ENCODE results near the gene GRIK2. TPM values are rescaled to one million over a fixed set of nuclear protein-coding genes. Genes with fewer than 3 reads are reported as not detected.

The GRIK2 gene
- polyA plus RNA-seq, 1 donor, result 3.3 TPM

GRCh38 chr6:101400326-101401135, 7.0 kb downstream of the GRIK2 start:
- no CpG with 5 or more reads among the region's 10 CpGs for WGBS (ENCODE audit: insufficient coverage, low lambda C conversion rate)
- Histone ChIP-seq H3K36me3 (ENCODE audit: control insufficient read depth, insufficient read depth, low read length) (no peaks in the 10 kb centered on the region), H3K4me3 (ENCODE audit: low read length) (no peak overlapping the region), H3K4me1 (ENCODE audit: control insufficient read depth, insufficient read depth, low read length) (no peaks in the 10 kb centered on the region), H3K9me3 (ENCODE audit: control insufficient read depth, low read depth, low read length) (peaks cover 2% of the 10 kb centered on the region), H3K27me3 (ENCODE audit: control insufficient read depth, insufficient read depth, low read length) (peaks cover 66% of the 10 kb centered on the region), H3K27ac (ENCODE audit: low read length) (no peak overlapping the region)
- DNase-seq, result no peak

- Histone ChIP-seq H3K36me3 (ENCODE audit: control insufficient read depth, insufficient read depth, low read length) (no peaks in the 10 kb centered on the region), H3K4me3 (ENCODE audit: low read length) (no peak overlapping the region), H3K4me1 (ENCODE audit: control insufficient read depth, insufficient read depth, low read length) (no peaks in the 10 kb centered on the region), H3K27me3 (ENCODE audit: control insufficient read depth, insufficient read depth, low read length) (peaks cover 66% of the 10 kb centered on the region), H3K27ac (ENCODE audit: low read length) (no peak overlapping the region), H3K9me3 (ENCODE audit: control insufficient read depth, low read depth, low read length) (peaks cover 2% of the 10 kb centered on the region)
- WGBS (ENCODE audit: insufficient coverage, low lambda C conversion rate), result 0% methylated on average over 1 of the region's 10 CpGs
- DNase-seq, result no peak
Measured at GRCh38 chr6:101401171-101401570, 7.7 kb downstream of the GRIK2 start.

GRCh38 chr6:101401792-101402621, 8.5 kb downstream of the GRIK2 start:
- no peaks in the 10 kb centered on the region for H3K36me3 ChIP-seq (ENCODE audit: control insufficient read depth, insufficient read depth, low read length)
- H3K27ac ChIP-seq (ENCODE audit: low read length), result no peak overlapping the region
- WGBS (ENCODE audit: insufficient coverage, low lambda C conversion rate), result 0% methylated on average over 3 of the region's 50 CpGs
- H3K4me1 ChIP-seq (ENCODE audit: control insufficient read depth, insufficient read depth, low read length), result no peaks in the 10 kb centered on the region
- H3K27me3 ChIP-seq (ENCODE audit: control insufficient read depth, insufficient read depth, low read length), result peaks cover 66% of the 10 kb centered on the region
- peaks cover 2% of the 10 kb centered on the region for H3K9me3 ChIP-seq (ENCODE audit: control insufficient read depth, low read depth, low read length)
- H3K4me3 ChIP-seq (ENCODE audit: low read length), result peak overlapping the region; percentile 15
- peak in 1 of 2 donors; percentile 12 for DNase-seq

- peak overlapping the region; percentile 15 for H3K4me3 ChIP-seq (ENCODE audit: low read length)
Measured at GRCh38 chr6:101402622-101403031, 9.1 kb downstream of the GRIK2 start.

GRCh38 chr6:101403216-101403945, 9.9 kb downstream of the GRIK2 start:
- Histone ChIP-seq H3K4me3 (ENCODE audit: low read length) (no peak overlapping the region), H3K36me3 (ENCODE audit: control insufficient read depth, insufficient read depth, low read length) (no peaks in the 10 kb centered on the region), H3K9me3 (ENCODE audit: control insufficient read depth, low read depth, low read length) (peaks cover 2% of the 10 kb centered on the region), H3K27ac (ENCODE audit: low read length) (no peak overlapping the region), H3K27me3 (ENCODE audit: control insufficient read depth, insufficient read depth, low read length) (peaks cover 63% of the 10 kb centered on the region), H3K4me1 (ENCODE audit: control insufficient read depth, insufficient read depth, low read length) (no peaks in the 10 kb centered on the region)
- no peak for DNase-seq
- WGBS (ENCODE audit: insufficient coverage, low lambda C conversion rate), result no CpG with 5 or more reads among the region's 16 CpGs

More at GRCh38 chr6:101402622-101403031, 9.1 kb downstream of the GRIK2 start:
- no peak overlapping the region for H3K27ac ChIP-seq (ENCODE audit: low read length)
- peaks cover 2% of the 10 kb centered on the region for H3K9me3 ChIP-seq (ENCODE audit: control insufficient read depth, low read depth, low read length)
- no CpG with 5 or more reads among the region's 28 CpGs for WGBS (ENCODE audit: insufficient coverage, low lambda C conversion rate)
- DNase-seq, result no peak
- no peaks in the 10 kb centered on the region for H3K36me3 ChIP-seq (ENCODE audit: control insufficient read depth, insufficient read depth, low read length)
- H3K4me1 ChIP-seq (ENCODE audit: control insufficient read depth, insufficient read depth, low read length), result no peaks in the 10 kb centered on the region
- H3K27me3 ChIP-seq (ENCODE audit: control insufficient read depth, insufficient read depth, low read length), result peaks cover 66% of the 10 kb centered on the region

GRCh38 chr6:101404775-101405174, 11.3 kb downstream of the GRIK2 start:
- Histone ChIP-seq H3K4me3 (ENCODE audit: low read length) (no peak overlapping the region), H3K4me1 (ENCODE audit: control insufficient read depth, insufficient read depth, low read length) (no peaks in the 10 kb centered on the region), H3K9me3 (ENCODE audit: control insufficient read depth, low read depth, low read length) (no peaks in the 10 kb centered on the region), H3K27ac (ENCODE audit: low read length) (no peak overlapping the region), H3K27me3 (ENCODE audit: control insufficient read depth, insufficient read depth, low read length) (peaks cover 49% of the 10 kb centered on the region), H3K36me3 (ENCODE audit: control insufficient read depth, insufficient read depth, low read length) (no peaks in the 10 kb centered on the region)
- 71% methylated on average over 1 of the region's 4 CpGs for WGBS (ENCODE audit: insufficient coverage, low lambda C conversion rate)
- DNase-seq, result no peak

- Histone ChIP-seq H3K27me3 (ENCODE audit: control insufficient read depth, insufficient read depth, low read length) (no peaks in the 10 kb centered on the region), H3K4me1 (ENCODE audit: control insufficient read depth, insufficient read depth, low read length) (no peaks in the 10 kb centered on the region), H3K4me3 (ENCODE audit: low read length) (no peak overlapping the region), H3K9me3 (ENCODE audit: control insufficient read depth, low read depth, low read length) (no peaks in the 10 kb centered on the region), H3K36me3 (ENCODE audit: control insufficient read depth, insufficient read depth, low read length) (no peaks in the 10 kb centered on the region), H3K27ac (ENCODE audit: low read length) (no peak overlapping the region)
- DNase-seq, result no peak
Measured at GRCh38 chr6:101413773-101414172, 20.3 kb downstream of the GRIK2 start.

GRCh38 chr6:101417900-101418299, 24.4 kb downstream of the GRIK2 start:
- no peaks in the 10 kb centered on the region for H3K9me3 ChIP-seq (ENCODE audit: control insufficient read depth, low read depth, low read length)
- H3K4me1 ChIP-seq (ENCODE audit: control insufficient read depth, insufficient read depth, low read length), result no peaks in the 10 kb centered on the region
- no peak overlapping the region for H3K4me3 ChIP-seq (ENCODE audit: low read length)
- H3K27me3 ChIP-seq (ENCODE audit: control insufficient read depth, insufficient read depth, low read length), result no peaks in the 10 kb centered on the region
- H3K36me3 ChIP-seq (ENCODE audit: control insufficient read depth, insufficient read depth, low read length), result no peaks in the 10 kb centered on the region
- H3K27ac ChIP-seq (ENCODE audit: low read length), result no peak overlapping the region
- no CpG with 5 or more reads among the region's 1 CpG for WGBS (ENCODE audit: insufficient coverage, low lambda C conversion rate)
- DNase-seq, result no peak

- no peaks in the 10 kb centered on the region for H3K9me3 ChIP-seq (ENCODE audit: control insufficient read depth, low read depth, low read length)
- H3K4me1 ChIP-seq (ENCODE audit: control insufficient read depth, insufficient read depth, low read length), result no peaks in the 10 kb centered on the region
- no peak overlapping the region for H3K4me3 ChIP-seq (ENCODE audit: low read length)
- WGBS (ENCODE audit: insufficient coverage, low lambda C conversion rate), result no CpG with 5 or more reads among the region's 1 CpG
- no peaks in the 10 kb centered on the region for H3K27me3 ChIP-seq (ENCODE audit: control insufficient read depth, insufficient read depth, low read length)
- no peaks in the 10 kb centered on the region for H3K36me3 ChIP-seq (ENCODE audit: control insufficient read depth, insufficient read depth, low read length)
- no peak overlapping the region for H3K27ac ChIP-seq (ENCODE audit: low read length)
- no peak for DNase-seq
Measured at GRCh38 chr6:101422251-101422650, 28.7 kb downstream of the GRIK2 start.

- no peaks in the 10 kb centered on the region for H3K9me3 ChIP-seq (ENCODE audit: control insufficient read depth, low read depth, low read length)
- H3K27ac ChIP-seq (ENCODE audit: low read length), result no peak overlapping the region
- H3K4me3 ChIP-seq (ENCODE audit: low read length), result no peak overlapping the region
- no peaks in the 10 kb centered on the region for H3K36me3 ChIP-seq (ENCODE audit: control insufficient read depth, insufficient read depth, low read length)
- H3K27me3 ChIP-seq (ENCODE audit: control insufficient read depth, insufficient read depth, low read length), result no peaks in the 10 kb centered on the region
- no peak for DNase-seq
- 78% methylated on average over 1 of the region's 1 CpG for WGBS (ENCODE audit: insufficient coverage, low lambda C conversion rate)
- no peaks in the 10 kb centered on the region for H3K4me1 ChIP-seq (ENCODE audit: control insufficient read depth, insufficient read depth, low read length)
Measured at GRCh38 chr6:101422811-101423210, 29.3 kb downstream of the GRIK2 start.
